Keratinocyte (primary cell): ENCODE measurements around the gene SP140L. TPM values are rescaled to one million over a fixed set of nuclear protein-coding genes. Genes with fewer than 3 reads are reported as not detected.

Experiments
- DNase-seq: peaks from one replicate; pipeline ENCODE4 v3.0.0-alpha.2; 2011; ENCODE audit warnings: low read depth, missing footprints, low spot score
- FAIRE-seq: peaks from 2 replicates; lab custom pipeline; 2011; peaks lifted over from hg19 to GRCh38; lab: Jason Lieb, UNC
- H2AFZ ChIP-seq: 2 replicates; pipeline ENCODE4 v1.6.0; 2012; ENCODE audit warnings: low read length, control low read depth, inconsistent platforms; ENCODE audit not compliant: control insufficient read depth
- H3K27ac ChIP-seq: 2 replicates; pipeline ENCODE4 v1.5.1; 2011; ENCODE audit warnings: low read length; ENCODE audit not compliant: control insufficient read depth, insufficient read depth
- H3K27me3 ChIP-seq: 3 replicates; pipeline ENCODE4 v1.6.0; 2011; ENCODE audit warnings: low read length; ENCODE audit not compliant: control insufficient read depth, insufficient read depth; ENCODE audit errors: extremely low read depth
- H3K36me3 ChIP-seq, 2 experiments: 2 replicates in 1 of 2; 3 replicates in 1 of 2; pipeline ENCODE4 v1.5.1; 2011; ENCODE audit warnings: low read length in 2 of 2, mild to moderate bottlenecking in 1 of 2; ENCODE audit not compliant: control insufficient read depth in 2 of 2, insufficient read depth in 2 of 2; ENCODE audit errors: extremely low read depth in 1 of 2
- H3K4me1 ChIP-seq: 3 replicates; pipeline ENCODE4 v1.5.1; 2011; ENCODE audit warnings: low read length; ENCODE audit not compliant: control insufficient read depth, insufficient read depth; ENCODE audit errors: extremely low read depth
- H3K4me2 ChIP-seq: 3 replicates; pipeline ENCODE4 v1.6.0; 2011; ENCODE audit warnings: low read depth, low read length; ENCODE audit not compliant: control insufficient read depth, insufficient read depth; ENCODE audit errors: extremely low read depth
- H3K4me3 ChIP-seq, 3 experiments: fragments of 200-600 bp in 1 of 3; sonication (generic) in 1 of 3; 2 replicates in 2 of 3; 3 replicates in 1 of 3; pipeline ENCODE4 v1.5.1; 2011 to 2016; ENCODE audit warnings: low read length in 3 of 3, mild to moderate bottlenecking in 3 of 3, control low read depth in 2 of 3, inconsistent platforms in 1 of 3, low read depth in 1 of 3, mixed read lengths in 1 of 3, mixed run types in 1 of 3, moderate library complexity in 1 of 3; ENCODE audit not compliant: control insufficient read depth in 2 of 3, insufficient read depth in 2 of 3; ENCODE audit errors: extremely low read depth in 1 of 3
- H3K79me2 ChIP-seq: 2 replicates; pipeline ENCODE4 v1.6.0; 2012; ENCODE audit warnings: low read length; ENCODE audit not compliant: control insufficient read depth, insufficient read depth
- H3K9ac ChIP-seq: 3 replicates; pipeline ENCODE4 v1.6.0; 2011; ENCODE audit warnings: low read length; ENCODE audit not compliant: control insufficient read depth, insufficient read depth; ENCODE audit errors: extremely low read depth
- H3K9me1 ChIP-seq: 3 replicates; pipeline ENCODE4 v1.6.0; 2011; ENCODE audit warnings: low read length; ENCODE audit not compliant: control insufficient read depth, insufficient read depth; ENCODE audit errors: extremely low read depth
- H3K9me3 ChIP-seq: 2 replicates; pipeline ENCODE4 v1.5.1; 2012; ENCODE audit warnings: low read depth, low read length; ENCODE audit not compliant: control insufficient read depth
- H4K20me1 ChIP-seq: 3 replicates; pipeline ENCODE4 v1.6.0; 2011; ENCODE audit warnings: low read length; ENCODE audit not compliant: control insufficient read depth, insufficient read depth; ENCODE audit errors: extremely low read depth
- CTCF ChIP-seq, 3 experiments: IDR thresholded peaks in 1 of 3; conservative IDR thresholded peaks in 1 of 3; optimal IDR thresholded peaks in 1 of 3; 2 replicates in 2 of 3; 3 replicates in 1 of 3; pipeline versions ENCODE3 to v1.5.1; 2011; ENCODE audit warnings: low read length in 3 of 3, mild to moderate bottlenecking in 3 of 3, moderate library complexity in 2 of 3, control low read depth in 1 of 3, inconsistent platforms in 1 of 3; ENCODE audit not compliant: insufficient read depth in 2 of 3; ENCODE audit errors: extremely low read depth in 1 of 3
- EZH2 ChIP-seq: IDR thresholded peaks from one replicate; pipeline ENCODE4 v1.6.1; 2012; ENCODE audit warnings: inconsistent platforms, mild to moderate bottlenecking, low read length, moderate library complexity
- dilution Hi-C: fragments of 300-500 bp; cut with MboI; formaldehyde crosslinking; loops from one replicate; pipeline ENCODE4 v1.7.0; 2020; ENCODE audit warnings: low sequenced_read_pairs; ENCODE audit not compliant: extremely low pct_ligation_motif_present
- polyA plus RNA-seq, 5 experiments: library from polyadenylated mRNA; depleted of rRNA in 3 of 5; stranded (reverse) in 3 of 5; stranded (forward) in 1 of 5; unstranded in 1 of 5; fragments of >200 nt; gene quantifications; 1 replicate in 1 of 5; 2 replicates in 3 of 5; 3 replicates in 1 of 5; pipeline versions ENCODE4 v1.2.1 to v1.2.3, GENCODE V29; 2011 to 2012; ENCODE audit warnings: missing spikeins in 2 of 5, low read depth in 1 of 5, low replicate concordance in 1 of 5

SP140L gene
- polyA plus RNA-seq, 1 donor (not counting 4 experiments of a cell fraction or from before 2014, with no cell fraction given), result 10.8 TPM

DNA sequence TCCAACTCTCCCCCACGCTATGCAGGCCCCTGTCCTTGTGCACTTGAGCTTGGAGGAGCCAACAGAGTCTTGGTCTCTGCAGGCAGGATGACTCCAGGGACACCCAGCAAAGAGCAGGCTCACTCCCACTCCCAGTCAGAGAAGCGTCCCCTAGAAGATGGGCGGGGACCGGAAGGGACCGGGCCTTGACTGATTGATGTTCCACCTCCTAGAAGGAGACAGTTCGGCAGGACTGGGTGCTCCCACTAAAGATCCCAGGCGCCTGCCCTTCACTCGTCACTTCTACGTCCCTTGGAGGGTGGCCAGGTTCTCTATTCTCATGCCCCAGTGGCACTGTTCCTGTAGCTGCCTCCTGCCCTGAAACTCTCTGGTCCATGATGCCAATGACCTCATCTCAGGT lies 85.9 kb downstream of the SP140L start:
- Histone ChIP-seq H3K9ac (no peak overlapping the region), H3K36me3 (no peaks in the 10 kb centered on the region), H3K9me3 (no peaks in the 10 kb centered on the region), H3K4me3 (no peak overlapping the region), H3K27me3 (no peaks in the 10 kb centered on the region), H3K27ac (no peak overlapping the region), H3K9me1 (no peaks in the 10 kb centered on the region), H3K4me2 (no peak overlapping the region), H3K79me2 (peaks cover 18% of the 10 kb centered on the region), H2AFZ (no peak overlapping the region), H4K20me1 (no peaks in the 10 kb centered on the region), H3K4me1 (peaks cover 32% of the 10 kb centered on the region)
- DNase-seq (no peak), FAIRE-seq (no peak)
- dilution Hi-C loops, result no loop called here
- TF ChIP-seq EZH2 (no peak), CTCF (optimal IDR thresholded peaks at IDR 0.05 in 1 of 3, IDR thresholded peaks at IDR 0.05 in 1 of 3, conservative IDR thresholded peaks at IDR 0.05 in 1 of 3; ENCODE audit: extremely low read depth in 1 of 3, insufficient read depth in 2 of 3, low read length in 3 of 3) (no peak)

DNA sequence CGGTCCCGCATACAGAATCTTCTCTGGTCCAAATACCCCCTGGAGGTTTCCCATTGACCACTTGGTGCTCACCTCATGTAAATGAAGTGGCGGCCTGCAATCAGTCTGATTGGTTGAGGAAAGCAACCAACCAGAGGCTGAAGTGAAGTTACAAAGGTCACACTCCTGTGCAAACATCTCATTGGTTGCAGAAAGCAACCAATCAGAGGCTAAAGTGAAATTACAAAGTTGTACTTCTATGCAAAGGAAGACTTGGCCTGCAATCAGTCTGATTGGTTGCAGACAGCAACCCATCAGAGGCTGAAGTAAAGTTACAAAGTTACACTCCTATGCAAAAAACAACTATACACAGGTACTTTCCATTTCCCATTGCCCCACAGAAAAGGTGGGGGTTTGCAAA lies 86.5 kb downstream of the SP140L start:
- H2AFZ ChIP-seq, result no peak overlapping the region
- TF ChIP-seq CTCF (optimal IDR thresholded peaks at IDR 0.05 in 1 of 3, IDR thresholded peaks at IDR 0.05 in 1 of 3, conservative IDR thresholded peaks at IDR 0.05 in 1 of 3; ENCODE audit: extremely low read depth in 1 of 3, insufficient read depth in 2 of 3, low read length in 3 of 3), result no peak
- TF ChIP-seq EZH2, result no peak
- dilution Hi-C loops, result no loop called here
- no peak overlapping the region for H3K9ac ChIP-seq
- no peak overlapping the region for H3K4me2 ChIP-seq
- H3K9me1 ChIP-seq, result no peaks in the 10 kb centered on the region
- no peak overlapping the region for H3K27ac ChIP-seq
- H3K36me3 ChIP-seq, result no peaks in the 10 kb centered on the region
- no peaks in the 10 kb centered on the region for H3K27me3 ChIP-seq
- FAIRE-seq (no peak), DNase-seq (no peak)
- H3K4me3 ChIP-seq, result no peak overlapping the region
- H4K20me1 ChIP-seq, result no peaks in the 10 kb centered on the region
- H3K79me2 ChIP-seq, result peaks cover 24% of the 10 kb centered on the region
- peaks cover 34% of the 10 kb centered on the region for H3K4me1 ChIP-seq
- no peaks in the 10 kb centered on the region for H3K9me3 ChIP-seq
